ENCODE results near the gene TRPV3. TPM values are rescaled to one million over a fixed set of nuclear protein-coding genes. Genes with fewer than 3 reads are reported as not detected.
"Not testable (repeated sequence)": the region's sequence is repeated elsewhere in the genome, so short reads cannot be mapped to it uniquely, and the experiment has no call there.

Gene TRPV3
- total RNA-seq, 2 donors from 2014 or later: 0.43 to 1.5 TPM

DNA sequence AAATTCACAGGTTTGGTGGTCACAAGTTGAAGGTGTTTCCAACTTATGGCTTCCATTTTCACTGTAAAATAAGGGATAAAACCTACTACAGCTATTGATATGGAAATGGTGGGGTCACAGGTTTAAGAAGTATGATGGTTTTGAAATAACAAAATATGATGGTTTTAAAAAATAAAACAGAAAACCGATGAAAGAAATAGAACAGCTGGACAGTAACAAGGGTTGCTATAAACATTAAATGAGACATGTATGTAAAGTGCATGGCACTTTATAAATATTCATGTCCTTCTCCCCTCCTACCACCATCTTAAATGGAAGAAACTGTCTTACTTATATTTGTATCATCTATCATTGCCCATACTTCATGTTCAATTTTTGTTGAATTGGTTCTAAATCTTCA is 50.5 kb downstream of the TRPV3 start:
- ATAC-seq (no peak), DNase-seq (no peak)
- intact Hi-C loops (cut with DNase I, micrococcal nuclease): no loop called here

DNA sequence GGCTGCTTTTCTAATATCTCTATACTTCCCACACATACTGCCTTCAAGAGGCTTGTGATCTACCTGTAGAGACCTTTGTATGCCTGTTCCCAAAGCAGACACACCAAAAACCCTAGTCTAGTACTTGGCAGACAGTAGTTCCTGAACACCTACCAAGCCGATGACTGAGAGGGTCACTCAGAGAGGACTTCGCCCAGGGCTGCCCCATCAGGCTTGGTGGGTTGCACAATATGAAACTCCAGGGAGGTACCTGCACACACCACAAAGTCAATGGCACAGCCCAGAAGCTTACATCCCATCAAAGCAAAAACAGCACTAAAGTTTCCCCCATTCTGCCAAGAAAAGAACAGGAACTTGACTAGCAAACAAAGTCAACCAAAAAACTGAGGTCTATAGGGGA is 51.6 kb downstream of the TRPV3 start:
- ATAC-seq: no peak
- intact Hi-C loops (cut with DNase I, micrococcal nuclease): no loop called here

DNA sequence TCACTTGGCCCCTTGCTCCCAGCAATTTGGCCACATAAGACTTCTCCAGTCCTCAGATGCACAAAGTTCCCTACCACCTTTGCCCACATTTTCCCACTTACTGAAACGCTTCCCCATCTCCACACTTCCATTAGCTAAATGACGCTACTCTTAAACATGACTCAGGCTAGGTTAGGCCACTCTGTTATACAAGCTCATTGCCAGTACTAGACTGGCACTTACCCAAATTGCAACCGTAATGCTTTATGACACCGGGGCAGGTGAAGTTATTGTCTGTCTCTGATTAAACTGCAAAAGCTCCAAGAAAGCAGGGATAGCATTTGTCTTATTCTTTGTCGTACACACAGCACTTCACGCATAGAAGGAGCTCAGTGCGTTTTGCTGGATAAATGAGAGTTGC is 52.6 kb downstream of the TRPV3 start:
- ATAC-seq: peak; percentile 81
- intact Hi-C loops (cut with DNase I, micrococcal nuclease): no loop called here
- no peak for DNase-seq

More for the DNA sequence above, 51.6 kb downstream of the TRPV3 start:
- DNase-seq: no peak

DNA sequence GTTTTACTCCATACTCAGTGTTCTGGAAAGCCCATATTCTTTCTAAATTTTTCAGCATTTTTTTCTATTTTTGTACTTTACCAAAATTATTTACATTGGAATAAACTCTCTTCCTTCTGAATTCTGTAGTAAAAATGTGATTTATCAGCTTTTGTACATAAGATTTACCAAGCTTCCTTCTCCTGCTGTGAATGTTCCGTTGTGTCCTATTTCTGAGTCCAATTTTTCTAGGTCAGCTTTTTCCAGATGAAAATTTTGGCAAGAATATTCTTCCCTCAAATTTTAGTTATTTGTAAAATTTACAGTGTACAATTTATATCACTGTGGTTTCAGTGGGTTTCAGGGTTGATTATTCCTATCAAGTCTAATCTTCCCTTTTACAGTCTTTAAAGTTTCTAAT is 54.3 kb downstream of the TRPV3 start:
- ATAC-seq (no peak), DNase-seq (no peak)
- intact Hi-C loops (cut with DNase I, micrococcal nuclease): no loop called here

DNA sequence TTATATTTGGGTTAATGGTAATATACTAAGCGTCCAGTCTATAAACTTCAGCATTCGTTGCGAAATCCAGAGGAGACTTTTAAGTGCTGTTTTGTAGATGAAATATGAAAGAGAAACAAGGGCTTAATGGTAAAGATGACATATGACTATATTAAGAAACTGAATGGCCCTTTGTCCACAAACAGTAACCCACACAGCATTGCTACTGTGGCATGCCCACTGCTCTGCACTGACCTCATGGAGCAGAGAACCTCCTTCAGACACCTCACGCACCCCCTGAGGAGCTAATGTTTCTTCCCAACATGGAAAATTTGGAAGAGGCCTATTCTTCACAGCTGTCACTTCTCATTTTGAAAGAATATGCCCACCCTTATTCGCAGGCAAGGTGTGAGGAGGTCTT is 55.1 kb downstream of the TRPV3 start:
- DNase-seq (no peak), ATAC-seq (no peak)
- intact Hi-C loops (cut with DNase I, micrococcal nuclease): no loop called here

DNA sequence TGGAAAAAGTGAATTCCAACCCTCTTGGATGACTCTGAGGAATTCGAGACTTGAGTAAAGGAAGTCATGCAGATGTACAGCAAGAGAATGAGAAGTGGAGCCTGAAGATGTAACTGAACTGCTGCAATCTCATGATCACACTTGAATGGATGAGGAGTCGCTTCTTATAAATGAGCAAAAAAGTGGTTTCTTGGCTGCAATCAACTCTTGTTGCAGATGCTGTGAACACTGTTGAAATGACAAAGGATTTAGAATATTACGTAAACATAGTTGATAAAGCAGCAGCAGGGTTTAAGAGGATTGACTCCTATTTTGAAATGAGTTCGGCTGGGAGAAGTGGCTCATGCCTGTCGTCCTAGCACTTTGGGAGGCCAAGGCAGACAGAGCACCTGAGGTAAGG is 56.3 kb downstream of the TRPV3 start:
- intact Hi-C loops (cut with DNase I, micrococcal nuclease): no loop called here
- no peak for DNase-seq
- ATAC-seq: no peak

DNA sequence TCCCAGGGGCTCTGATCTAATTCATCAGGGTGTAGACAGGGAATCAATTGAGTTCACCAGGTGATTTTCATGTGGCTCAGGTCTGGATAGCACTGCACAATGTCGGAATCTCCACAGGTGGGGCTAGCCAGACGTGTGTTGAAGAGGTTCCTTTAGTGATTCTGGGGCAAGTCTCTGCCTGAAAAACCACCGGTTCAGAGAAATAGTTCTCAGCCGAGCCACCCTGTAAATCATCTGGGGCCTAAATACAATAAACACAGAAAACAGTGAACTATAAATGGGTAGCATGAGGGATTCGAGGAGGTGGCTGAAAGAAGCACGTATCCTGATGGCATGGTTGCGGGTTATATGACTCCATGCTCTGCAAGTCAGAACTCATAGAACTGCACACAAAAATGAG is 60.5 kb downstream of the TRPV3 start:
- no peak for DNase-seq
- intact Hi-C loops (cut with DNase I, micrococcal nuclease): no loop called here
- ATAC-seq: no peak

DNA sequence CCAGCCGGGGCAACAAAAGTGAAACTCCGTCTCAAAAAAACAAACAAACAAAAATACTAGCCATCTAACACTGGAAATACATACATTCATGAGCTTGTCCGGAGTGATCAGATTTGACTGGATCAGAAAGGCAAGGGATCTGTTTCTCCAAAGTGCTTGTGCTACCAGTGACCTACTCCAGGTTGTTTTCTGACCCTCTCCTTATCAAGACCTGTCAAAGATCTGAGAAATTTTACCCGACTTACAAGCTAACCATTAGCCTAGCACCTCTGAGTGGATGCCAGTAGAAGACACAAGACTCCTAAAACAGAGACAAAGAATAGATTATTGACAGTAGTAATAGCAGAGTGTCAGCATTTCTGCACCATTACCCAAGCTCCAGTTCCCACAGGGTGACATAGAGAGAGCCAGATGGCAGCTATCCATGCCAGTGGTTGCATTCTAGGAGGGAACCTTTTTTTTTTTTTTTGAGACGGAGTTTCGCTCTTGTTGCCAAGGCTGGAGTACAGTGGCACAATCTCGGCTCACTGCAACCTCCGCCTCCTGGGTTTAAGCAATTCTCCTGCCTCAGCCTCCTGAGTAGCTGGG is 72.0 kb downstream of the TRPV3 start:
- no peak for ATAC-seq
- intact Hi-C loops (cut with DNase I, micrococcal nuclease): no loop called here
- no peak for DNase-seq

DNA sequence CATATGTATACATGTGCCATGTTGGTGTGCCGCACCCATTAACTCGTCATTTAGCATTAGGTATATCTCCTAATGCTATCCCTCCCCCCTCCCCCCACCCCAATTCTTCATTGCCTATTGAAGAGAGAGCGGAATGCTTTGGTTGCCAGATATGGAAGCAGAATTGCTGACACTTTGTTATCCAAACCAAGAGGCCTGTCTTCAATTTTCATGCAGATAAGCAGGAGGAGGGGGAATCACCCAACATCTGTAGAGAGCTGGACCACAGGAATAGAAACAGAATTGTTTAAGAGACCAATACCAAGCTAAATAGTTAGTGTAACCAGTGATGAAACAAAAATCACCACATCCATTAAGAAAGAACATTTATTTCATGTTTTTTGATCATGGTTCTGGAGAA is 74.8 kb downstream of the TRPV3 start:
- DNase-seq (no peak), ATAC-seq (no peak)
- intact Hi-C loops (cut with DNase I, micrococcal nuclease): no loop called here

DNA sequence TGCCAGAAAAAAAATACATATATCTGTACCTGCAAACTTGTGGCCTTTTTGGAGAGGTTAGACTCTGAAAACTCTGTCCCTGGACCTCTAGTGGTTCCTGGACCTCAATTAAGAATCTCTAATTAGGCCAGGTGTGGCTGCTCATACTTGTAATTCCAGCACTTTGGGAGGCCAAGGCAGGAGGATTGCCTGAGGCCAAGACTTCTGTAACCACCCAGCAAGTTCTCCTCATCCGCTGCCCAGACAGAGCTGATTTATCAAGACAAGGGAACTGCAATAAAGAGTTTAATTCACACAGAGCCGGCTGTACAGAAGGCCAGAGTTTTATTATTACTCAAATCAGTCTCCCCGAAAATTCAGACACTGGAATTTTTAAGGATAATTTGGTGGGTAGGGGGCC is 77.6 kb downstream of the TRPV3 start:
- ATAC-seq (no peak), DNase-seq (no peak)
- intact Hi-C loops (cut with DNase I, micrococcal nuclease): no loop called here

DNA sequence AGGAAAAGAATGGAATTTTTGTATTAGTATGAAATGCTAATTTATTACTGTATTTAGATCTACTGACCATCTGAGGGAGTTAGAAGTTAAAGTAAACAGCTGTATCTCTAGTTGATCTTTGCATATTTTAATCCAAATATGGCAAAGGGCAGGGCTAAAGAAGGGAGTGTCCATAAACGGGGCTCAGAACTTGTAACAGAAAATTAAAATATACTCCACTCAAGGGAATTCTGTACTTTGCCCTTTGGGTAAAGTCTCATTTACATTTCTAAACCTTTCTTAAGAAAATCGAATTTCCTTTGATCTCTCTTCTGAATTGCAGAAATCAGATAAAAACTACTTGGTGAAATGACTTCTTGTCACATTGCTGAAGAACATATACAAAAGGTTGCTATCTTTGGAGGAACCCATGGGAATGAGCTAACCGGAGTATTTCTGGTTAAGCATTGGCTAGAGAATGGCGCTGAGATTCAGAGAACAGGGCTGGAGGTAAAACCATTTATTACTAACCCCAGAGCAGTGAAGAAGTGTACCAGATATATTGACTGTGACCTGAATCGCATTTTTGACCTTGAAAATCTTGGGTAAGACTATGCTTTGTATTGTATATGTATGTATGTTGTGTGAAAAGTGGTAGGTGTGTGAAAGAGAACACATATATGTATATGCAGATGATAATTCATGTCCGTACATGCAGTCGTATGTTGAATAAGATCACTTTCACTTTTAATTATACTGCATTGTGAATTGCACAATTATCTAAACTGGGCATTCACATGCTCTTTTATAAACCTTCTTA is 81.6 kb downstream of the TRPV3 start, which contains the start of gene ASPA:
TSS of gene ASPA (plus strand) at position 186 of the 799 bp plus-strand sequence. CDS start at position 349, 163 bp downstream.
- DNase-seq (no peak), ATAC-seq (peak; percentile 67)
- intact Hi-C loops (cut with DNase I, micrococcal nuclease): no loop called here

DNA sequence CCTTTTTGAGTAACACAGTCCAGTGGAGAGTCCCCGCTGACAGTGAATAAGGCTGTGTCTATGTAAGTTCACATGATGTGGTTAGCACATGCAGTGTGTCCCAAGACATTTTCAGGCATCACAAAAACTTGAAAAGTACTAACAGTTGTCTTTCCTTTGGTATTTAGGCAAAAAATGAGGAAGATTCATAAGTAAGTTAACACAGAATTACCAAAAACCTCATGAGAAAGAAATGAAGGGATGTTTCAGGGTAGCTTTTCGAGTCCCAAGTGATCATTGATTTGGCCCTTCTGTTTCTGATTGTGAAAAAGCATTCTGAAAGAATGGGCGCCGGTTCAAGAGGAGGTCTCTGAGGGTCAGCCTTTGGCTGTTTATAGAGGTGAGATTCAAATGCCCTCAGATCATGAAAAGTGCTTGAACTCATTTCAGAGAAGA is 82.3 kb downstream of the TRPV3 start:
- ATAC-seq: no peak
- intact Hi-C loops (cut with DNase I, micrococcal nuclease): no loop called here
- no peak for DNase-seq

DNA sequence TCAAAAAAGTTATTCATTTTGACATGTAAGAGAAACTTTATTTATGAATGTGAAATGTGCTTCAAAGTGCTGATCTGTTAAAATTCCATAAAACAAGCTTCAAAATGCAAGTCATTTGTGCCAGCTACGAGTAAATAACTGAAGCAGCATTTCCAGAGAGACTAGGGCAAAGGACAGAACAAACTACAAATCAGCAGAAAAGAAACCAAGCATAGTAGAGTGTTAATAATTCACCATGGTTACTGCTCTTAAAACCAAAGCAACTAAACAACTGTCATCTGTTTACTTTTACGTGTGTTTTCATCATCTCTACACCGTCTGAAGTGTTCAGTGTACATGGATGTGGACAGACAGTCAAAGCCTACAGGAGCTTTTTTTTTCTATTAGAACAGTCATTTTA is 83.4 kb downstream of the TRPV3 start:
- ATAC-seq: peak; percentile 84
- DNase-seq: no peak
- intact Hi-C loops (cut with DNase I, micrococcal nuclease): no loop called here

DNA sequence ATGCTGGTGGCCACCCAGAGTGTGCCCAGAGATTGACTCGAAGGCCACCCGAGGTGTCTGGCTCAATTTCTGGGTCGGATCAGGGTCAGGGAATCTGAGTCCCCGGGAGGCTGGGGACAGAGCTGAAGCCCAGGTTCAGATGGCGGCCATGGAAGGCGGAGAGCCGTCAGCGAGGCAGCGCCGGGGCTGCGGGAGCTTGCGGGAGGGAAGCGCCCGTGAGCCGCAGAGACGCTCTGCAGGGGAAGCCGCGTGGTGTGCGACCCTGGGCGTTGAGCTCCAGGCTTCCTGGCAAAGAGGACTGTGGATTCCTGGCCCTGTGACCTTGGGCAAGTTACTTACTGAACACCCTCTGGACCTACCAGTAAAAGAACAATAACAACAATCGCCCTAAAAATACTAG is 85.5 kb downstream of the TRPV3 start:
- intact Hi-C loops (cut with DNase I, micrococcal nuclease): no loop called here
- DNase-seq: no peak
- no peak for ATAC-seq

DNA sequence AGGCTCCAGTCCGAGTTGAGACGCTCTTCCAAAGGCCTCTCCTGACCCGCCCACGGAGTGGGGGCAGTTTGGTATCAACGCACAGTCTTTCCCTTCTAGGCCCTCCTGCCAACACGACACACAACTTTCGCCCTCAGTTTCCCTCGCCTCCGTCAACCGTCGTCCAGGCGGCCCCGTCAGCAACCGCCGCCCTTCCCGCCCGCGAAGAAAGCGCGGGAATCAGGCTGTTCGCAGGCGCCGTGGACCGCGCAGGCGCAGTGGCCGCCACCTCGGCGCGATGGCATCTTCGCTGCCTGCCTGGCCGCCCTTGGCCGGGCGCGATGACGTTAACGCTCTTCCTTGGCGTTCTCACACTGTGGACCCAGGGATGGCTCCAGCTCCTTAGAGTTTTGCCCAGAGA is 86.0 kb downstream of the TRPV3 start, which contains the start of gene SPATA22:
TSS of gene SPATA22 (minus strand) at position 221 of the 400 bp plus-strand sequence. CDS start 2,494 bp downstream, outside the sequence.
- ATAC-seq: no peak
- intact Hi-C loops (cut with DNase I, micrococcal nuclease): no loop called here
- no peak for DNase-seq

DNA sequence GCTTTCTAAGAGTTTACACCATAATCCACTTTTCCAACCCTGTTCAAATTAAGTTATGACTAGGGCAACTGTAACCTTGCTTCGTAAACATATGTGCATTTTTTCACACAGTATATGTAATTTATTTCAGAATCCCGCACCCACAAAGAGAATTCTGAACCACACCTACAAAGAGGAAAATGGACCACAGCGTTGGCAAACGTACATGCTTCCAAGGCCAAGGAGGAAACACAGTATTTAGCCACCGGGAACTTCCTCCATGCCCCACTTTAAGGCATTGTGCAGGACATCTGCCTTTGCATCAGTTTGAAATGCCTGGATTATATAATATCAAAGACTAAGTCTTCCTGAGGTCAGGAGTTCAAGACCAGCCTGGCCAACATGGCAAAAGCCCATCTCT is 88.1 kb downstream of the TRPV3 start:
- ATAC-seq (peak; percentile 74), DNase-seq (no peak)
- intact Hi-C loops (cut with DNase I, micrococcal nuclease): no loop called here

DNA sequence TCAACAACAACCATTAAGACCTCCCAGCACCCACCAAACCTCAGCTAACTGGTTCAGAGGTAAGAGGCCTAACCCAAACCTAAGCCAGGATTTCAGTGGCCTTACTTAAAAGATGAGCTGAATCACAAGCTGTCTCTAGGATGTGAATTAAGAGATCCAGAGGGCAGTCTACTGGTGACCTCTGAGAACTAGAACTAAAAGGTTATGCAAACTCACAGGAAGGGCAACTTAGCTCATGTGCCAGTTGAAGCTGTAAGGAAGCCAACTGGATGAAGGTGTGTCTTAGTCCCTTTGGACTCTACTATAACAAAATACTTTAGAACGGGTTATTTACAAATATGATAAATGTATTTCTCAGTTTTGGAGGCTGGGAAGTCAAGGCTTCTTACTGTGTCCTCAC is 91.3 kb downstream of the TRPV3 start:
- DNase-seq: not testable (repeated sequence)

More for the DNA sequence above, 91.3 kb downstream of the TRPV3 start:
- intact Hi-C loops (cut with DNase I, micrococcal nuclease): not testable (repeated sequence)
- peak; percentile 61 for ATAC-seq

All from left colon (tissue), 2 donors.